RWPE1 (cell line): Measurements from ENCODE around the gene PCDHA1.

Experiments used
- CTCF ChIA-PET: fragments of 350-600 bp; sonication (Branson Sonifier 250); formaldehyde crosslinking; extraction: SDS; loops from one replicate; lab custom pipeline; 2021; lab: Yijun Ruan, JAX
- POLR2A ChIA-PET: fragments of 400-600 bp; formaldehyde crosslinking; extraction: SDS; loops from one replicate; lab custom pipeline; 2020; ENCODE audit warnings: antibody characterized with exemption; ENCODE audit not compliant: low non-redundant PET; lab: Yijun Ruan, JAX
- DNase-seq: peaks from one replicate; pipeline ENCODE4 v3.0.0; 2012; ENCODE audit warnings: low spot score
- H3K27ac ChIP-seq: fragments of 450-650 bp; 2 replicates; pipeline ENCODE4 v1.5.1; 2017
- CTCF ChIP-seq: fragments of 450-650 bp; conservative IDR thresholded peaks from 2 replicates; pipeline ENCODE4 v1.5.1; 2017; ENCODE audit warnings: low read depth, mild to moderate bottlenecking

PCDHA1 gene

GRCh38 chr5:141050622-141051520 is 264.9 kb downstream of the PCDHA1 start, which contains the start of gene PCDHB1:
Gene PCDHB1, plus strand, starts transcription at chr5:141051374. Its CDS starts 97 bp downstream, at chr5:141051471.
- CTCF ChIA-PET, result interaction anchor here (0.6 to 2.6 kb wide), 3 partner anchors 11 to 209 kb away, joined by 3 to 12 read pairs (median 4); partner anchors contain the start of gene PCDHA8
- POLR2A ChIA-PET, result no interaction called here
- no peak within 1 kb of the TSS for H3K27ac ChIP-seq
- DNase-seq, result no peak
- TF ChIP-seq CTCF, result no peak

GRCh38 chr5:141051521-141051866 is 265.6 kb downstream of the PCDHA1 start:
- no peak for TF ChIP-seq CTCF
- H3K27ac ChIP-seq, result no peak overlapping the region
- POLR2A ChIA-PET, result no interaction called here
- no peak for DNase-seq
- CTCF ChIA-PET, result interaction anchor here (0.6 to 2.6 kb wide), 2 partner anchors 190 to 210 kb away, joined by 3 to 12 read pairs; partner anchors contain the start of gene PCDHA8
